GM06990 (cell line): ENCODE data around the gene QARS1.

Source experiments
- DNase-seq: peaks from one replicate; pipeline ENCODE4 v3.0.0-alpha.2; 2011; ENCODE audit not compliant: insufficient read length; ENCODE audit errors: extremely low read depth
- H3K27me3 ChIP-seq: replicated peaks from 2 replicates; pipeline ENCODE4 v1.6.0; 2011; ENCODE audit warnings: low read length; ENCODE audit not compliant: control insufficient read depth, insufficient read depth
- H3K36me3 ChIP-seq: 2 replicates; pipeline ENCODE4 v1.5.1; 2011; ENCODE audit warnings: low read length; ENCODE audit not compliant: control insufficient read depth, insufficient read depth
- H3K4me3 ChIP-seq: replicated peaks from 2 replicates; pipeline ENCODE4 v1.5.1; 2011; ENCODE audit warnings: low read depth, mild to moderate bottlenecking, control low read depth, low read length
- TF ChIP-seq, protein P1 (sequence below): IDR thresholded peaks from 2 replicates; pipeline ENCODE4 v1.5.1; 2011; ENCODE audit warnings: low read length, control low read depth, mild to moderate bottlenecking, inconsistent platforms; ENCODE audit not compliant: insufficient read depth, poor library complexity, severe bottlenecking

The QARS1 gene

DNA sequence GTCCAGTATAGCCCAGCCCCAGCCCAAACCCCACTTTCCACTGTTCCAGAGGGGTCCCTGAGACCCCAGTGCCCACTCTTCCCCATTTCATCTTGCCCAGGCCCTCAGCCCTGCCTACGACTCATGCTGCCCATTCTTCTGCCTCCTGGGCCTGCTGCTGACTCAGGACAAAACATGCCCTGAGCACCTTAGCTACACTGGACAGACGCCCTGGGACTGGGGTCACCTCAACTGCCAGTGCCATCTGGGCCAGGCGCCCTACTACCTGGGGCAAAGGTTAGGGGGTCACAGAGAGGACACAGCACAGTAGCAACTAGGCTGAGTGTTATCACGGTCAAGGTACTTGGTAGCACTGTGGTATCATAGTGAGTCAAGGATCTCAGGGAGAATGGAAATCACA is 30.9 kb upstream of the QARS1 start:
- DNase-seq: no peak
- TF ChIP-seq, protein P1, sequence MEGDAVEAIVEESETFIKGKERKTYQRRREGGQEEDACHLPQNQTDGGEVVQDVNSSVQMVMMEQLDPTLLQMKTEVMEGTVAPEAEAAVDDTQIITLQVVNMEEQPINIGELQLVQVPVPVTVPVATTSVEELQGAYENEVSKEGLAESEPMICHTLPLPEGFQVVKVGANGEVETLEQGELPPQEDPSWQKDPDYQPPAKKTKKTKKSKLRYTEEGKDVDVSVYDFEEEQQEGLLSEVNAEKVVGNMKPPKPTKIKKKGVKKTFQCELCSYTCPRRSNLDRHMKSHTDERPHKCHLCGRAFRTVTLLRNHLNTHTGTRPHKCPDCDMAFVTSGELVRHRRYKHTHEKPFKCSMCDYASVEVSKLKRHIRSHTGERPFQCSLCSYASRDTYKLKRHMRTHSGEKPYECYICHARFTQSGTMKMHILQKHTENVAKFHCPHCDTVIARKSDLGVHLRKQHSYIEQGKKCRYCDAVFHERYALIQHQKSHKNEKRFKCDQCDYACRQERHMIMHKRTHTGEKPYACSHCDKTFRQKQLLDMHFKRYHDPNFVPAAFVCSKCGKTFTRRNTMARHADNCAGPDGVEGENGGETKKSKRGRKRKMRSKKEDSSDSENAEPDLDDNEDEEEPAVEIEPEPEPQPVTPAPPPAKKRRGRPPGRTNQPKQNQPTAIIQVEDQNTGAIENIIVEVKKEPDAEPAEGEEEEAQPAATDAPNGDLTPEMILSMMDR: no peak

DNA sequence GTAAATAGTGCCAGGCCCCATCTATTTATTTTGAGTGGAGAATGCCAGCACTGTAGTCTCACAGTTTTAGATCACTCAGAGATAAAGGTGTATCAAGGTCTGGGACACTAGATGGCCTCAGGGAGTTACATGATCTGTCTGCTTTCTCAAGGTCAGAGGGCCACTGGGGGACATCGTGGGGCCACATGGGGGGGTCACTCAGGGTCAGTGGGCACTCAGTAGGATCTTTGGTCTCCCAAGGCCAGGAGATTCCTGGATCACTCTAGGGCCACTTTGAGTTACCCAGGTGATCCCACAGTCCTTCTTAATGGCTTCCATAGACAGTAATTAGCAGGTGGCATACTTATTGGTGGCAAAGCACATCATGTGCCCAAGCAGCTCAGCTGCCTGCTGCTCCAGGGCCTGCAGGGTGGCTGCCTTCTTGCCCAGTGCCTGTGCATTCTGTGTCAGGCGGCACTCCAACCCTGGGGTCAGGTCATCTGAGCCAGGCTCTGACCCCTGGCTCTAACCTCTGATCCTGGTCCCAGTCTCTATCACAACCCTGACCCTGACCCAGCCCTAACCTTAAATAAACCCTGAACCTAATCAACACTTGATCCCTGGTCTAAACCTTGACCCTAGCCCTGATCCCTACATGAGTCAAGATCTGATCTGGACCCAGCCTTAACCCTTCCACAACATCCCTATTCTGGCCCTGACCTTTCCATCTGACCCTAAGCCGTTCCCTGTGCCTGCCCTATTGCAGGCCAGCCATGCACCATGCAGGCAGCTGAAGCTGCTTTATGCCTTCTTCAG is 30.1 kb upstream of the QARS1 start:
- Histone ChIP-seq H3K36me3 (no peaks in the 10 kb centered on the region), H3K4me3 (no peak overlapping the region), H3K27me3 (no peaks in the 10 kb centered on the region)
- TF ChIP-seq, protein P1: no peak
- DNase-seq: no peak

More for the DNA sequence above, 30.9 kb upstream of the QARS1 start:
- no peaks in the 10 kb centered on the region for H3K27me3 ChIP-seq
- no peaks in the 10 kb centered on the region for H3K36me3 ChIP-seq
- no peak overlapping the region for H3K4me3 ChIP-seq

DNA sequence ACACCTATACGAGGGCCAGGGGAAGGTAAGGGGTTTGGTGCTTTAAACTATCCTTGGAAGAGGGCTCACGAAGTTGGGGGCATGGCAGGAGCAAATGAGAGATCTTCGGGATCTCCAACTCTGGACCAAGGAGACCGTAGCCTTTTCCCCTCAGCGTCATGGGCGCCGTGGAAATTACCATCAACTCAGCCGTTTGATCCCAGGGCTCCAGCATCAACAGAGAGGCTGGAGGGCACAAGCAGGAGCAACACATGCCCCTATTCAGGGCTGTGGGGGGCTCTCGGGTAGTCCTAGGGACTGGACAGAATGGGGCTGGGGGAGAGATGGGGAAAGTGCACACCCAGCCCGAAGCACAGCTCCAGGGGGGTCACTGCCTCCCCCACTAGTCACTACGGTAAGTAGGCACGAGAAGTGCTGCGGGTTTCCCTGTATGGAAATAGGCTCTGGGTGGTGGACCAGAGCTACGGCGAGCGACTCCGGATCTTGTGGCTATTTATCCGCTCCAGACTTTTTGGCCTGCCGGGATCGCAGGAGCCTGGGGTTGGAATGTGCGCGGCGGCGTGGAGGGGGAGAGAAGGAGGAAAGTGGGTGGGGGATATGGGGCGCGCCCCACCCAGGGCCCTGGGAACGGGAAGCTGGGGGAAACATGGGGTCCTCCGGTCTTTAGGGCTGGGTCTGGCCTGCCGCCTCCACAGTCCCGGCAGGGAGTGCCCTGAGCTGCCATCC is 28.8 kb upstream of the QARS1 start:
- H3K4me3 ChIP-seq: no peak overlapping the region
- TF ChIP-seq, protein P1: no peak

DNA sequence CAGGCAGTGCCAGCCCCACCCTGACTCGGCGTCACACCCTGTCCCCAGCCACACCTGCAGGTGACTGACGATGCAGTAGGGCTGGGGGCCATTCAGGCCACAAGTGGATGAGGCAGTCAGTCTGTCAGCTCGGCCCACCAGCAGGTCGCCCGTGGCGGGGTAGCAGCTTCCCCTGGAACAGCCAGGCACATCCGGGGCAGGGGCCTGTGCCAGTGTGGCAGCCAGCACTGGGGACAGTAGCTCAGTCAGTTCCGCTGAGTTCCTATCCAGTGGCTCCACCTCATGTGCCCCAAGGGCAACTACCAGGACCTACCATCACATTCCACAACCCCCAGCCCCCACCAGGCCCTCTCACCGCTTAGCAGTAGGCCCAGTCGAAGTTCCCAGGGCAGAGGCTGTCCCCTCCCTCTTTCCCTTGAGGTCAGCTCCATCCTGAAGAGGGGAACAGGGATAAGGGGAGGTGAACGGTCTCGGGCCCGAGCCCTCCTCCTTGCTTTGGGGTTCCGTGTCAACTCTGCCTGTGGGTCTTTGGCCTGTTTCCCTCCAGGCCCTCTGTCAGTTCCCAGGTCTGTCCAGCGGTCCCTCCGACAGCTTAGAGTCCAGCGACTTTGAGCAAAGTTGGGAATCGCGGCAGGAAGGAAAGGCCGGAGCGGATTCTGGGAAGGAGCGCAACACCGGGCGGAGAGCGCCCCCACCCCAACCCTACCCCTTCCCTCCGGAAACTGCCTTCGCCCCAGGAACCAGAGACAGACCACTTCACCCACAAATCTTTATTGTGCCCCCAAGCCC is 28.1 kb upstream of the QARS1 start, which contains the start of gene LAMB2:
TSS of gene LAMB2 (minus strand) at position 614 of the 789 bp plus-strand sequence. CDS start at position 431, 183 bp downstream.
- Histone ChIP-seq H3K4me3 (no peak within 1 kb of the TSS), H3K36me3 (no peaks in the 10 kb centered on the region), H3K27me3 (no peaks in the 10 kb centered on the region)
- no peak for DNase-seq
- TF ChIP-seq, protein P1: no peak

More for the DNA sequence above, 28.8 kb upstream of the QARS1 start:
- no peaks in the 10 kb centered on the region for H3K36me3 ChIP-seq
- DNase-seq: no peak
- H3K27me3 ChIP-seq: no peaks in the 10 kb centered on the region

DNA sequence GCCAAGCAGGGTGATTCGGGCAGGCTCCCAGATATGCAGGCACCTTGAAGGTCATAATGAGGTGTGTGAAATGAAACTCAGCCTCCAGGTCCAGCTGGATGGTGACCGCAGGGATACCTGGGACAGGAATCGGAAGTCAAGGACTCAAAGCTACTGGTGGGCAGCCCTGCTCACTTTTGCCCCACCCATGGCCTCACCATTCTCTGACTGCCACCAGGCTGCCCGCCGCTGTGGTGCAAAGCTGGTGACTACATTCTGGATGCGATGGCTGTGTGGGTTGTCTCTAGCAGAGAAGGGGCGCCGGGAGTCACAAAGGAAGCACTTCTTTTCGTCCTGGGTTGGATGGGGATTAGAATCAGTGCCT is 27.5 kb upstream of the QARS1 start:
- TF ChIP-seq, protein P1: no peak
- no peak for DNase-seq
- no peaks in the 10 kb centered on the region for H3K27me3 ChIP-seq
- H3K36me3 ChIP-seq: no peaks in the 10 kb centered on the region
- H3K4me3 ChIP-seq: no peak overlapping the region
